ENCODE measurements around the gene TJP2. TPM values are rescaled to one million over a fixed set of nuclear protein-coding genes. Genes with fewer than 3 reads are reported as not detected.

TJP2 gene
- total RNA-seq, 2 experiments from 2014 or later = 16.9 to 17.6 TPM

- Mint-ChIP-seq H3K36me3 (peaks cover 4% of the 10 kb centered on the region), H3K4me1 (peaks cover 22% of the 10 kb centered on the region), H3K27me3 (no peaks in the 10 kb centered on the region), H3K9me3 (ENCODE audit: low read depth) (no peaks in the 10 kb centered on the region), H3K27ac (no peak overlapping the region), H3K4me3 (no peak overlapping the region)
- ATAC-seq (no peak), DNase-seq (no peak)
- CTCF ChIA-PET = interaction anchor here (1.1 to 2.8 kb wide), 5 partner anchors 9 to 133 kb away, joined by 3 to 11 read pairs (median 4); no protein-coding TSS in a partner anchor
Observed at GRCh38 chr9:69186841-69187611, 12.9 kb downstream of the TJP2 start.

GRCh38 chr9:69188975-69189374 lies 14.9 kb downstream of the TJP2 start:
- peaks cover 20% of the 10 kb centered on the region for H3K4me1 Mint-ChIP-seq
- ATAC-seq = no peak
- no peak overlapping the region for H3K27ac Mint-ChIP-seq
- no peaks in the 10 kb centered on the region for H3K27me3 Mint-ChIP-seq
- no peak overlapping the region for H3K4me3 Mint-ChIP-seq
- H3K36me3 Mint-ChIP-seq = peaks cover 2% of the 10 kb centered on the region
- DNase-seq = no peak
- H3K9me3 Mint-ChIP-seq (ENCODE audit: low read depth) = no peaks in the 10 kb centered on the region
- CTCF ChIA-PET = interaction anchor here (1.7 to 2.8 kb wide), 2 partner anchors 135 to 153 kb away, joined by 5 to 11 read pairs; partner anchors contain the start of gene FXN

GRCh38 chr9:69190086-69190862 lies 16.2 kb downstream of the TJP2 start:
- Mint-ChIP-seq H3K27ac (no peak overlapping the region), H3K27me3 (no peaks in the 10 kb centered on the region), H3K4me1 (peaks cover 20% of the 10 kb centered on the region), H3K4me3 (no peak overlapping the region), H3K9me3 (ENCODE audit: low read depth) (no peaks in the 10 kb centered on the region), H3K36me3 (peaks cover 1% of the 10 kb centered on the region)
- no peak for ATAC-seq
- CTCF ChIA-PET = interaction anchor here (0.6 to 7.4 kb wide), 5 partner anchors 8 to 155 kb away, joined by 4 to 121 read pairs (median 7); partner anchors contain the start of gene FXN
- no peak for DNase-seq

GRCh38 chr9:69190863-69191181 lies 16.7 kb downstream of the TJP2 start:
- Mint-ChIP-seq H3K4me3 (no peak overlapping the region), H3K36me3 (peaks cover 1% of the 10 kb centered on the region), H3K27ac (no peak overlapping the region), H3K4me1 (peaks cover 20% of the 10 kb centered on the region), H3K9me3 (ENCODE audit: low read depth) (no peaks in the 10 kb centered on the region), H3K27me3 (no peaks in the 10 kb centered on the region)
- DNase-seq = no peak
- CTCF ChIA-PET = interaction anchor here (0.6 to 7.4 kb wide), 5 partner anchors 9 to 155 kb away, joined by 4 to 121 read pairs (median 7); partner anchors contain the start of gene FXN
- ATAC-seq = no peak

- DNase-seq (no peak), ATAC-seq (no peak)
- Mint-ChIP-seq H3K27ac (no peak overlapping the region), H3K4me1 (peaks cover 18% of the 10 kb centered on the region), H3K27me3 (no peaks in the 10 kb centered on the region), H3K9me3 (ENCODE audit: low read depth) (no peaks in the 10 kb centered on the region), H3K4me3 (no peak overlapping the region), H3K36me3 (peaks cover 1% of the 10 kb centered on the region)
- CTCF ChIA-PET = interaction anchor here (0.8 to 7.4 kb wide), 5 partner anchors 9 to 156 kb away, joined by 4 to 121 read pairs (median 22); partner anchors contain the start of gene FXN
Observed at GRCh38 chr9:69191231-69191630, 17.2 kb downstream of the TJP2 start.

GRCh38 chr9:69192214-69192613 lies 18.1 kb downstream of the TJP2 start:
- peaks cover 12% of the 10 kb centered on the region for H3K4me1 Mint-ChIP-seq
- H3K9me3 Mint-ChIP-seq (ENCODE audit: low read depth) = no peaks in the 10 kb centered on the region
- CTCF ChIA-PET = interaction anchor here (1.2 to 7.4 kb wide), 10 partner anchors 8 to 157 kb away, joined by 3 to 121 read pairs (median 14); partner anchors contain the start of genes FXN and TJP2
- H3K27me3 Mint-ChIP-seq = no peaks in the 10 kb centered on the region
- ATAC-seq (no peak), DNase-seq (no peak)
- no peak overlapping the region for H3K4me3 Mint-ChIP-seq
- H3K36me3 Mint-ChIP-seq = peaks cover 1% of the 10 kb centered on the region
- H3K27ac Mint-ChIP-seq = no peak overlapping the region

- CTCF ChIA-PET = interaction anchor here (0.6 to 7.4 kb wide), 26 partner anchors 9 to 173 kb away, joined by 3 to 121 read pairs (median 4); partner anchors contain the start of genes FXN and TJP2
- peaks cover 1% of the 10 kb centered on the region for H3K36me3 Mint-ChIP-seq
- no peak for ATAC-seq
- no peak overlapping the region for H3K27ac Mint-ChIP-seq
- no peak for DNase-seq
- H3K9me3 Mint-ChIP-seq (ENCODE audit: low read depth) = no peaks in the 10 kb centered on the region
- H3K27me3 Mint-ChIP-seq = no peaks in the 10 kb centered on the region
- no peak overlapping the region for H3K4me3 Mint-ChIP-seq
- peaks cover 13% of the 10 kb centered on the region for H3K4me1 Mint-ChIP-seq
Observed at GRCh38 chr9:69193685-69194032, 19.6 kb downstream of the TJP2 start.

- H3K27ac Mint-ChIP-seq = no peak overlapping the region
- no peaks in the 10 kb centered on the region for H3K27me3 Mint-ChIP-seq
- H3K9me3 Mint-ChIP-seq (ENCODE audit: low read depth) = no peaks in the 10 kb centered on the region
- CTCF ChIA-PET = interaction anchor here (0.6 to 7.4 kb wide), 8 partner anchors 8 to 227 kb away, joined by 3 to 121 read pairs (median 5); partner anchors contain the start of gene FXN
- no peak overlapping the region for H3K4me3 Mint-ChIP-seq
- DNase-seq (no peak), ATAC-seq (no peak)
- peaks cover 22% of the 10 kb centered on the region for H3K4me1 Mint-ChIP-seq
- no peaks in the 10 kb centered on the region for H3K36me3 Mint-ChIP-seq
Observed at GRCh38 chr9:69194702-69195418, 20.8 kb downstream of the TJP2 start.

- DNase-seq (no peak), ATAC-seq (no peak)
- H3K9me3 Mint-ChIP-seq (ENCODE audit: low read depth) = no peaks in the 10 kb centered on the region
- CTCF ChIA-PET = interaction anchor here (0.6 to 7.4 kb wide), 8 partner anchors 9 to 226 kb away, joined by 3 to 121 read pairs (median 4); partner anchors contain the start of gene FXN
- H3K4me1 Mint-ChIP-seq = peaks cover 29% of the 10 kb centered on the region
- no peak overlapping the region for H3K27ac Mint-ChIP-seq
- H3K36me3 Mint-ChIP-seq = no peaks in the 10 kb centered on the region
- no peaks in the 10 kb centered on the region for H3K27me3 Mint-ChIP-seq
- H3K4me3 Mint-ChIP-seq = no peak overlapping the region
Observed at GRCh38 chr9:69195668-69196067, 21.6 kb downstream of the TJP2 start.

- H3K4me3 Mint-ChIP-seq = no peak overlapping the region
- ATAC-seq (no peak), DNase-seq (no peak)
- no peaks in the 10 kb centered on the region for H3K36me3 Mint-ChIP-seq
- H3K27ac Mint-ChIP-seq = no peak overlapping the region
- peaks cover 22% of the 10 kb centered on the region for H3K4me1 Mint-ChIP-seq
- CTCF ChIA-PET = interaction anchor here (1.7 to 1.9 kb wide), 2 partner anchors 11 to 144 kb away, joined by 4 to 6 read pairs; no protein-coding TSS in a partner anchor
- H3K9me3 Mint-ChIP-seq (ENCODE audit: low read depth) = no peaks in the 10 kb centered on the region
- no peaks in the 10 kb centered on the region for H3K27me3 Mint-ChIP-seq
Observed at GRCh38 chr9:69197687-69198086, 23.6 kb downstream of the TJP2 start.

- Mint-ChIP-seq H3K27ac (no peak overlapping the region), H3K9me3 (ENCODE audit: low read depth) (no peaks in the 10 kb centered on the region), H3K36me3 (no peaks in the 10 kb centered on the region), H3K4me1 (peaks cover 22% of the 10 kb centered on the region), H3K4me3 (no peak overlapping the region), H3K27me3 (no peaks in the 10 kb centered on the region)
- CTCF ChIA-PET = interaction anchor here (1.7 to 1.9 kb wide), 2 partner anchors 12 to 145 kb away, joined by 4 to 6 read pairs; no protein-coding TSS in a partner anchor
- ATAC-seq = no peak
- DNase-seq = no peak
Observed at GRCh38 chr9:69198521-69199220, 24.6 kb downstream of the TJP2 start.

GRCh38 chr9:69199769-69200470 lies 25.8 kb downstream of the TJP2 start:
- Mint-ChIP-seq H3K36me3 (no peaks in the 10 kb centered on the region), H3K9me3 (ENCODE audit: low read depth) (no peaks in the 10 kb centered on the region), H3K27me3 (no peaks in the 10 kb centered on the region), H3K4me3 (no peak overlapping the region), H3K4me1 (peaks cover 22% of the 10 kb centered on the region), H3K27ac (no peak overlapping the region)
- no peak for DNase-seq
- CTCF ChIA-PET = interaction anchor here (1.9 kb wide), 1 partner anchor 13 kb away, joined by 4 read pairs; no protein-coding TSS in a partner anchor
- no peak for ATAC-seq
